RWPE2 (cell line): Measurements from ENCODE around the gene MYD88.
A peak's percentile ranks its signal among the peaks of the same experiment; 100 is the strongest.

Experiments used
- ATAC-seq: fragments of 200-7000 bp; cut with Tn5 transposase; 3 replicates; pipeline ENCODE4 v1.9.1; 2021; ENCODE audit warnings: low read depth
- DNase-seq: peaks from one replicate; pipeline ENCODE4 v3.0.0-alpha.2; 2020; ENCODE audit warnings: low spot score
- H3K27ac ChIP-seq: fragments of 450-650 bp; 2 replicates; pipeline ENCODE4 v1.5.1; 2017; ENCODE audit warnings: mild to moderate bottlenecking; ENCODE audit not compliant: poor library complexity, severe bottlenecking
- H3K27me3 ChIP-seq: fragments of 250-450 bp; sonication (Bioruptor Pico); 2 replicates; pipeline ENCODE4 v1.5.1; 2021; ENCODE audit warnings: mild to moderate bottlenecking, moderate library complexity; ENCODE audit not compliant: insufficient read depth, poor library complexity, severe bottlenecking
- H3K36me3 ChIP-seq: fragments of 250-450 bp; sonication (Bioruptor Pico); 2 replicates; pipeline ENCODE4 v1.5.1; 2020; ENCODE audit warnings: low read depth, mild to moderate bottlenecking, moderate library complexity
- H3K4me1 ChIP-seq: fragments of 250-450 bp; sonication (Bioruptor Pico); 2 replicates; pipeline ENCODE4 v1.5.1; 2021; ENCODE audit warnings: mild to moderate bottlenecking, moderate library complexity; ENCODE audit not compliant: insufficient read depth, poor library complexity, severe bottlenecking
- H3K4me3 ChIP-seq: fragments of 250-450 bp; sonication (Bioruptor Pico); 2 replicates; pipeline ENCODE4 v1.5.1; 2021; ENCODE audit warnings: mild to moderate bottlenecking, moderate library complexity; ENCODE audit not compliant: severe bottlenecking
- H3K9me3 ChIP-seq: fragments of 250-450 bp; sonication (Bioruptor Pico); 2 replicates; pipeline ENCODE4 v1.5.1; 2021; ENCODE audit warnings: mild to moderate bottlenecking, moderate library complexity; ENCODE audit not compliant: severe bottlenecking
- TF ChIP-seq, protein P1 (sequence below): fragments of 450-650 bp; IDR thresholded peaks from one replicate; pipeline ENCODE4 v1.5.1; 2017; ENCODE audit warnings: mild to moderate bottlenecking, moderate library complexity; ENCODE audit not compliant: poor library complexity, severe bottlenecking

Gene MYD88

GRCh38 chr3:38100498-38100897 is 38.0 kb upstream of the MYD88 start:
- Histone ChIP-seq H3K4me1 (no peaks in the 10 kb centered on the region), H3K36me3 (no peaks in the 10 kb centered on the region), H3K27me3 (no peaks in the 10 kb centered on the region), H3K4me3 (no peak overlapping the region), H3K27ac (no peak overlapping the region), H3K9me3 (peaks cover 4% of the 10 kb centered on the region)
- TF ChIP-seq, protein P1, sequence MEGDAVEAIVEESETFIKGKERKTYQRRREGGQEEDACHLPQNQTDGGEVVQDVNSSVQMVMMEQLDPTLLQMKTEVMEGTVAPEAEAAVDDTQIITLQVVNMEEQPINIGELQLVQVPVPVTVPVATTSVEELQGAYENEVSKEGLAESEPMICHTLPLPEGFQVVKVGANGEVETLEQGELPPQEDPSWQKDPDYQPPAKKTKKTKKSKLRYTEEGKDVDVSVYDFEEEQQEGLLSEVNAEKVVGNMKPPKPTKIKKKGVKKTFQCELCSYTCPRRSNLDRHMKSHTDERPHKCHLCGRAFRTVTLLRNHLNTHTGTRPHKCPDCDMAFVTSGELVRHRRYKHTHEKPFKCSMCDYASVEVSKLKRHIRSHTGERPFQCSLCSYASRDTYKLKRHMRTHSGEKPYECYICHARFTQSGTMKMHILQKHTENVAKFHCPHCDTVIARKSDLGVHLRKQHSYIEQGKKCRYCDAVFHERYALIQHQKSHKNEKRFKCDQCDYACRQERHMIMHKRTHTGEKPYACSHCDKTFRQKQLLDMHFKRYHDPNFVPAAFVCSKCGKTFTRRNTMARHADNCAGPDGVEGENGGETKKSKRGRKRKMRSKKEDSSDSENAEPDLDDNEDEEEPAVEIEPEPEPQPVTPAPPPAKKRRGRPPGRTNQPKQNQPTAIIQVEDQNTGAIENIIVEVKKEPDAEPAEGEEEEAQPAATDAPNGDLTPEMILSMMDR: no peak
- ATAC-seq (no peak), DNase-seq (no peak)

GRCh38 chr3:38101811-38102443 is 36.5 kb upstream of the MYD88 start:
- TF ChIP-seq, protein P1: no peak
- Histone ChIP-seq H3K27ac (no peak overlapping the region), H3K9me3 (peaks cover 12% of the 10 kb centered on the region), H3K36me3 (no peaks in the 10 kb centered on the region), H3K4me3 (no peak overlapping the region), H3K27me3 (no peaks in the 10 kb centered on the region), H3K4me1 (no peaks in the 10 kb centered on the region)
- DNase-seq (no peak), ATAC-seq (no peak)

DNA sequence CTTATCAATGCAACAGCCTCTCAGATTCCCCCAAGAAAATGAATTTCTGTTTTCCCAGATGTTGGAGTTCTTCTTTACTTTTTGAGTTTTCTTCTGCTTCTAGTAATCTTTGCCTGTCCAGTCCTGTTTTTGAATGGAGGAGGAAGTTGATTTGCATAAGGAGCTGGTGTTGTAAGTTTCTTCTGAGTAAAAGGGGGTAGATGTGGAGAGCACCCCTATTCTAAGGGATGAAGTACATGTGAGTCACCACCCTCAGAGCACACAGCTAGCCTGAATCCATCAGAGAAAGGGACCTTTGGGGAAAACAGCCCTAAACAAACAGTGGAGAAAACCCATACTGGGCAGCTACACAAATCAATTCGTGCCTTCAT is 36.0 kb upstream of the MYD88 start:
- H3K4me3 ChIP-seq: no peak overlapping the region
- no peak overlapping the region for H3K27ac ChIP-seq
- H3K9me3 ChIP-seq: peaks cover 12% of the 10 kb centered on the region
- H3K4me1 ChIP-seq: no peaks in the 10 kb centered on the region
- TF ChIP-seq, protein P1: no peak
- peak; percentile 44; the same call in 2 of the 3 replicates for ATAC-seq
- H3K27me3 ChIP-seq: no peaks in the 10 kb centered on the region
- no peak for DNase-seq
- no peaks in the 10 kb centered on the region for H3K36me3 ChIP-seq

DNA sequence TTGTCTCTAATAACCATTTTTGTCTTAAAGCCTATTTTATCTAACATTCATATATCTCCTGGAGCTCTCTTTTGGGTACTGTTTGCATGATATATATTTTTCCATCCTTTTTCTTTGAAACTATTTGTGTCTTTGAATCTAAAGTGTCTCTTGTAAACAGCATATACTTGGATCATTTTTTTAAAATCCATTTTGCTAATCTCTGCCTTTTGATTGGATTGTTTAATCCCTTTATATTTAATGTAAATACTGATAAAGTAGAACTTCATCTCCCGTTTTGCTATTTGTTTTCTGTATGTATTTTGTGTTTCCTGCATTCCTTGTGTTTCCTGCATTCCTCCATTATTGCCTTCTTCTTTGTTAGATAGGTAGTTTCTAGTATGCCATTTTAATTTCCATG is 32.9 kb upstream of the MYD88 start:
- ATAC-seq: no peak
- DNase-seq: no peak
- TF ChIP-seq, protein P1: no peak

DNA sequence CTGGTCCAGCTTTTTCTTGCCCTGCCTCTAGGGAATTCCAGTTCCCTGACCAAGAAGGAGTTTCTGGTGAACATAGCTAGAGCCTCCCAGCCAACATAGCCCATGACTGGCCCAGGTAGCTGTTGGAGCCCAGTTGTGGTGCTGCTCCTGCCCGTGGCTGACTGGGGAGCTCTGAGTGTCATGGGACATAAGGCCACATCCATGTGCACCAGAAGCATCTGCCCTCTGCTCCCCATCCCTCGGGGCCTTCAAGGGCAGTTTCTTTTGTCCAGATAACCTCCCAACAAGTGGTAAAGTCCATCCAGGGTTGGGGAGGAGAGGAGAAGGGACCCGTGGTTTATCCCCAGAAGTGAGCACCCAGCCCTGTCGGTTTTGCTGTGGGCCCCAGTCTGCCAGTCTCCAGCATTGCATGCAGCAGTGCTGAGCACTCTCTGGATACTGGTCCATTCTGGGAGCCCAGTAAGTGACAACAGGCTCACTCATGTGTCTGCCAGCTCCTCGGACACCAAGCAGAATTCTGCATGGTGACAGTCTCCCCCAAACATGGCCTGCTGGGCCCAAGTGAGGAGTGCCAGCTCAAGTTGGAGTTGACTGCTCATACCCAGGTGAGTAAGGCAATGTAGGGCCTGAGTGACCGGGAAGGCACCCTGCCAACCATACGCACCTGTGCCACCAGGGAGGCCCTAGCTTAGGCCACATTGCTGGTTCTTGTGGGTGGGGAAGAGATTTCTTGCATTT is 30.4 kb upstream of the MYD88 start:
- TF ChIP-seq, protein P1: no peak
- Histone ChIP-seq H3K4me1 (no peaks in the 10 kb centered on the region), H3K36me3 (no peaks in the 10 kb centered on the region), H3K4me3 (no peak overlapping the region), H3K27ac (no peak overlapping the region), H3K9me3 (peaks cover 12% of the 10 kb centered on the region), H3K27me3 (no peaks in the 10 kb centered on the region)
- no peak for DNase-seq
- no peak for ATAC-seq

More for the DNA sequence above, 32.9 kb upstream of the MYD88 start:
- Histone ChIP-seq H3K27ac (no peak overlapping the region), H3K27me3 (no peaks in the 10 kb centered on the region), H3K4me3 (no peak overlapping the region), H3K9me3 (peaks cover 12% of the 10 kb centered on the region), H3K4me1 (no peaks in the 10 kb centered on the region), H3K36me3 (no peaks in the 10 kb centered on the region)
